HEK293 (cell line): ENCODE data around the gene CEP72.

Experiments
- CTCF ChIA-PET: fragments of 350-600 bp; formaldehyde crosslinking; extraction: SDS; loops from one replicate; lab custom pipeline; 2021; ENCODE audit warnings: antibody characterized with exemption; lab: Yijun Ruan, JAX
- POLR2A ChIA-PET: fragments of 300-600 bp; formaldehyde crosslinking; extraction: SDS; loops from one replicate; lab custom pipeline; 2020; ENCODE audit warnings: antibody characterized with exemption, inconsistent platforms; lab: Yijun Ruan, JAX
- H3K27ac ChIP-seq: fragments of 200-500 bp; sonication (Bioruptor generic); 2 replicates; pipeline ENCODE4 v1.5.1; 2014; ENCODE audit warnings: low read depth, low read length, control low read depth, inconsistent platforms; ENCODE audit errors: extremely low read depth
- H3K36me3 ChIP-seq, 2 experiments: fragments of 200-500 bp in 1 of 2; sonication (Bioruptor generic) in 1 of 2; 1 replicate in 1 of 2; 2 replicates in 1 of 2; pipeline ENCODE4 v1.5.1; 2014 to 2017; ENCODE audit warnings: inconsistent platforms in 2 of 2, low read length in 2 of 2; ENCODE audit not compliant: control insufficient read depth in 2 of 2, insufficient read depth in 1 of 2
- H3K4me1 ChIP-seq: fragments of 200-500 bp; sonication (Bioruptor generic); 2 replicates; pipeline ENCODE4 v1.5.1; 2014; ENCODE audit warnings: mild to moderate bottlenecking, low read length, inconsistent platforms; ENCODE audit not compliant: control insufficient read depth, insufficient read depth
- H3K4me3 ChIP-seq: 2 replicates; pipeline ENCODE4 v1.5.1; 2011; ENCODE audit warnings: low read depth, mild to moderate bottlenecking, control low read depth, low read length, moderate library complexity
- H3K9me3 ChIP-seq: fragments of 200-500 bp; sonication (Bioruptor generic); 2 replicates; pipeline ENCODE4 v1.5.1; 2014; ENCODE audit warnings: low read depth, low read length, inconsistent platforms; ENCODE audit not compliant: control insufficient read depth, insufficient read depth
- BCL11B ChIP-seq: fragments of 450-650 bp; formaldehyde crosslinking; IDR thresholded peaks from 2 replicates; pipeline ENCODE4 v1.5.1; 2016; ENCODE audit warnings: low read depth, missing biosample characterization, missing genetic modification characterization
- GLIS2 ChIP-seq: fragments of 450-650 bp; formaldehyde crosslinking; IDR thresholded peaks from 2 replicates; pipeline ENCODE4 v1.5.1; 2016; ENCODE audit warnings: missing biosample characterization, missing genetic modification characterization
- HOXA7 ChIP-seq: sonication (generic); formaldehyde crosslinking; IDR thresholded peaks from 2 replicates; pipeline ENCODE4 v1.8.1; 2022; ENCODE audit warnings: missing genetic modification reagents, borderline replicate concordance
- HOXD13 ChIP-seq: sonication (generic); formaldehyde crosslinking; IDR thresholded peaks from 2 replicates; pipeline ENCODE4 v1.8.0; 2022; ENCODE audit warnings: missing genetic modification reagents, borderline replicate concordance
- KLF1 ChIP-seq: fragments of 450-650 bp; formaldehyde crosslinking; IDR thresholded peaks from 2 replicates; pipeline ENCODE4 v1.5.1; 2016; ENCODE audit warnings: missing biosample characterization, missing genetic modification characterization
- KLF16 ChIP-seq: fragments of 450-650 bp; formaldehyde crosslinking; IDR thresholded peaks from 2 replicates; pipeline ENCODE4 v1.5.1; 2017; ENCODE audit warnings: missing biosample characterization, missing genetic modification characterization
- SCRT1 ChIP-seq: fragments of 450-650 bp; formaldehyde crosslinking; IDR thresholded peaks from 2 replicates; pipeline ENCODE4 v1.5.1; 2016; ENCODE audit warnings: missing biosample characterization, missing genetic modification characterization, borderline replicate concordance
- SCRT2 ChIP-seq: fragments of 450-650 bp; formaldehyde crosslinking; IDR thresholded peaks from 2 replicates; pipeline ENCODE4 v1.5.1; 2016; ENCODE audit warnings: missing biosample characterization, missing genetic modification characterization
- SP7 ChIP-seq: fragments of 450-650 bp; formaldehyde crosslinking; IDR thresholded peaks from 2 replicates; pipeline ENCODE4 v1.5.1; 2016; ENCODE audit warnings: missing biosample characterization, missing genetic modification characterization
- ZFP3 ChIP-seq: fragments of 450-650 bp; formaldehyde crosslinking; IDR thresholded peaks from 2 replicates; pipeline ENCODE4 v1.5.1; 2016; ENCODE audit warnings: low read depth, missing biosample characterization, missing genetic modification characterization
- ZNF114 ChIP-seq: fragments of 450-650 bp; formaldehyde crosslinking; IDR thresholded peaks from 2 replicates; pipeline ENCODE4 v1.5.0; 2017; ENCODE audit warnings: missing biosample characterization, missing genetic modification characterization
- ZNF133 ChIP-seq: fragments of 450-650 bp; formaldehyde crosslinking; IDR thresholded peaks from 2 replicates; pipeline ENCODE4 v1.5.1; 2016; ENCODE audit warnings: missing biosample characterization, missing genetic modification characterization
- ZNF138 ChIP-seq: fragments of 450-650 bp; formaldehyde crosslinking; IDR thresholded peaks from 2 replicates; pipeline ENCODE4 v1.5.1; 2016; ENCODE audit warnings: missing biosample characterization, missing genetic modification characterization, borderline replicate concordance
- ZNF16 ChIP-seq: fragments of 450-650 bp; formaldehyde crosslinking; IDR thresholded peaks from 2 replicates; pipeline ENCODE4 v1.5.1; 2016; ENCODE audit warnings: low read depth, missing biosample characterization, missing genetic modification characterization
- ZNF2 ChIP-seq: fragments of 450-650 bp; formaldehyde crosslinking; IDR thresholded peaks from 2 replicates; pipeline ENCODE4 v1.5.1; 2016; ENCODE audit warnings: missing biosample characterization, missing genetic modification characterization
- ZNF223 ChIP-seq: fragments of 450-650 bp; formaldehyde crosslinking; IDR thresholded peaks from 2 replicates; pipeline ENCODE4 v1.5.1; 2016; ENCODE audit warnings: missing biosample characterization, missing genetic modification characterization
- ZNF37A ChIP-seq: fragments of 450-650 bp; IDR thresholded peaks from 2 replicates; pipeline ENCODE4 v1.5.1; 2018; ENCODE audit warnings: missing biosample characterization, missing genetic modification characterization
- ZNF423 ChIP-seq: fragments of 450-650 bp; formaldehyde crosslinking; IDR thresholded peaks from 2 replicates; pipeline ENCODE4 v1.5.1; 2016; ENCODE audit warnings: missing biosample characterization, missing genetic modification characterization
- ZNF530 ChIP-seq: fragments of 450-650 bp; formaldehyde crosslinking; IDR thresholded peaks from 2 replicates; pipeline ENCODE4 v1.5.1; 2016; ENCODE audit warnings: low read depth, missing biosample characterization, missing genetic modification characterization
- ZNF585B ChIP-seq: fragments of 450-650 bp; formaldehyde crosslinking; IDR thresholded peaks from 2 replicates; pipeline ENCODE4 v1.5.1; 2016; ENCODE audit warnings: missing biosample characterization, missing genetic modification characterization
- ZNF610 ChIP-seq: fragments of 450-650 bp; formaldehyde crosslinking; IDR thresholded peaks from 2 replicates; pipeline ENCODE4 v1.5.1; 2016; ENCODE audit warnings: missing biosample characterization, missing genetic modification characterization, borderline replicate concordance
- ZNF658 ChIP-seq: fragments of 450-650 bp; formaldehyde crosslinking; IDR thresholded peaks from 2 replicates; pipeline ENCODE4; 2016; ENCODE audit warnings: missing biosample characterization, missing genetic modification characterization
- ZNF670 ChIP-seq: fragments of 450-650 bp; formaldehyde crosslinking; IDR thresholded peaks from 2 replicates; pipeline ENCODE4 v1.5.1; 2016; ENCODE audit warnings: missing biosample characterization, missing genetic modification characterization, low read depth
- ZNF777 ChIP-seq: fragments of 450-650 bp; formaldehyde crosslinking; IDR thresholded peaks from 2 replicates; pipeline ENCODE4 v1.5.1; 2017; ENCODE audit warnings: missing biosample characterization, missing genetic modification characterization, borderline replicate concordance
- ZNF791 ChIP-seq: fragments of 450-650 bp; formaldehyde crosslinking; IDR thresholded peaks from 2 replicates; pipeline ENCODE4 v1.5.1; 2016; ENCODE audit warnings: missing biosample characterization, missing genetic modification characterization
- TF ChIP-seq, protein P1 (sequence below): fragments of 450-650 bp; formaldehyde crosslinking; IDR thresholded peaks from 2 replicates; pipeline ENCODE4 v1.5.1; 2016; ENCODE audit warnings: missing biosample characterization, missing genetic modification characterization
- TF ChIP-seq, protein P2 (sequence below): fragments of 450-650 bp; formaldehyde crosslinking; IDR thresholded peaks from 2 replicates; pipeline ENCODE4 v1.5.1; 2016; ENCODE audit warnings: missing biosample characterization, missing genetic modification characterization
- TF ChIP-seq, protein P3 (sequence below): fragments of 450-650 bp; formaldehyde crosslinking; IDR thresholded peaks from 2 replicates; pipeline ENCODE4 v1.5.1; 2016; ENCODE audit warnings: missing biosample characterization, missing genetic modification characterization

Gene CEP72

DNA sequence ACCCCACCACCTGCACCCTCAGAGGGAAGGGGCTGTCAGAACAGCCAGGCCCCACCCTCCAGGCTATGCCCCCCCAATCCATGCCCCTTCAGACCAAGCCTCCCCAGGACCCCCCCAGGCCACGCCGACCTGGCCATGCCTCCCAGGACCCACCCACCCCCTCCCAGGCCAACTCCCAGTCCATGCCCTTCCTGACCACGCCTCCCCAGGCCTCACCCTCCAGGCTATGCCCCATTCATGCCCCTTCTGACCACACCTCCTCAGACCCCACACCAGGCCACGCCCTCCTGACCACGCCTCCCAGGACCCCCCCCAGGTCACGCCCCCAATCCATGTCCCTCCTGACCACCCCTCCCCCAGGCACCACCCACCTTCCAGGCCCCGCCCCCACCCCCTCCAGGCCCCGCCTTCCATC lies 53.4 kb downstream of the CEP72 start (continued):
- TF ChIP-seq, protein P1, sequence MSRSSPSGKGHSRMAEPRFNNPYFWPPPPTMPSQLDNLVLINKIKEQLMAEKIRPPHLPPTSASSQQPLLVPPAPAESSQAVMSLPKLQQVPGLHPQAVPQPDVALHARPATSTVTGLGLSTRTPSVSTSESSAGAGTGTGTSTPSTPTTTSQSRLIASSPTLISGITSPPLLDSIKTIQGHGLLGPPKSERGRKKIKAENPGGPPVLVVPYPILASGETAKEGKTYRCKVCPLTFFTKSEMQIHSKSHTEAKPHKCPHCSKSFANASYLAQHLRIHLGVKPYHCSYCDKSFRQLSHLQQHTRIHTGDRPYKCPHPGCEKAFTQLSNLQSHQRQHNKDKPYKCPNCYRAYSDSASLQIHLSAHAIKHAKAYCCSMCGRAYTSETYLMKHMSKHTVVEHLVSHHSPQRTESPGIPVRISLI = no peak
- TF ChIP-seq ZNF223 = no peak
- peak; percentile 96 for TF ChIP-seq KLF1 (tag by site-specific recombination)
- no peak for TF ChIP-seq ZFP3 (tag by site-specific recombination)
- TF ChIP-seq GLIS2 = peak; percentile 27; the same call in 1 of the 2 replicates
- no peak for TF ChIP-seq HOXA7

DNA sequence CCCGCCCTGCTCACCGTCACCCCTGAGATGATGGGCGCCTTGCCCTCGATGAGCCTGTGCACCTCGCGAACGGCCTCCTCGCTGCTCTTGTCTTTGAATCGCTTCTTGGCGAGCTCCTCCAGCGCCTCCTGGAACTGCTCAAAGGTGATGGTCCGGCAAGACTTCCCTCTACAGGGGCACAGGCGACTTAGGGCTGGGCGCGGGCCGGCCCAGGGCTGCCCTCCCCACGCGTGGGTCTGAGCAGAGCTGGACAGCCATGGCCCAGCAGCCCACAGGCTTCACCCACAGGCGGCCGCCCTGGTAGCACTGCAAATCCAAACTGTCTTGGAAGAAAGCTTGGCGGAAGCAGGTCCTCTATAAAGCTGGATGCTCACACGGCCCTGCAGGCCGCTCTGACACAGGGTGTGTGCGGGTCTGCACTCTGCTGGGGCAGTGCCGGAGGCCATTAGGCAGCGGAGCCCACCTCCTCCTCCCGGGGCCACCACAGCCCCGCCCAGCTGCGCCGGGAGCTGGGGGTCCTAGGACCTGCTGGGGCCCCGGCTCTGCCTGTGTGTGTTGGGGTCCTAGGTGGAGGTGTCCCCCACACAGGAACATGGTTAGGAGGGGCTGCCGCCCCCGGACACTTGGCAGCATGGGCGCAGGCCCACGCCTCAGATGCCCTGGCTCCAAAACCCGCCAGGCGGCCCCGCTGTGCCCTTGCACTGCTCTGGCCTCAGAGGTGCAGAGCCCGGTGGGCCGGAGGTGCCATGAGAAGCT lies 54.0 kb downstream of the CEP72 start:
- H3K27ac ChIP-seq = no peak overlapping the region
- H3K4me3 ChIP-seq = no peak overlapping the region
- H3K4me1 ChIP-seq = no peaks in the 10 kb centered on the region
- TF ChIP-seq ZNF530 (tag by site-specific recombination) = no peak
- no peak for TF ChIP-seq BCL11B (tag by site-specific recombination)
- TF ChIP-seq ZNF114 (tag by site-specific recombination) = no peak
- TF ChIP-seq ZNF777 (tag by site-specific recombination) = no peak
- TF ChIP-seq ZNF37A (tag by site-specific recombination) = no peak
- TF ChIP-seq, protein P2, sequence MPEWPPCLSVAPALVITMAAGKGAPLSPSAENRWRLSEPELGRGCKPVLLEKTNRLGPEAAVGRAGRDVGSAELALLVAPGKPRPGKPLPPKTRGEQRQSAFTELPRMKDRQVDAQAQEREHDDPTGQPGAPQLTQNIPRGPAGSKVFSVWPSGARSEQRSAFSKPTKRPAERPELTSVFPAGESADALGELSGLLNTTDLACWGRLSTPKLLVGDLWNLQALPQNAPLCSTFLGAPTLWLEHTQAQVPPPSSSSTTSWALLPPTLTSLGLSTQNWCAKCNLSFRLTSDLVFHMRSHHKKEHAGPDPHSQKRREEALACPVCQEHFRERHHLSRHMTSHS (tag by site-specific recombination) = no peak
- no peak for TF ChIP-seq ZNF670 (tag by site-specific recombination)
- TF ChIP-seq ZNF138 (tag by site-specific recombination) = no peak
- TF ChIP-seq SP7 (tag by site-specific recombination) = no peak
- no peak for TF ChIP-seq ZNF2 (tag by site-specific recombination)
- TF ChIP-seq ZNF791 (tag by site-specific recombination) = no peak
- TF ChIP-seq ZNF16 (tag by site-specific recombination) = no peak
- ChIA-PET POLR2A (no interaction called here), CTCF (interaction anchor here (0.6 to 1.2 kb wide), 4 partner anchors 65 to 509 kb away, joined by 3 to 4 read pairs (median 4); no protein-coding TSS in a partner anchor)
- H3K36me3 ChIP-seq = peaks cover 0 to 69% of the 10 kb centered on the region in 2 experiments; a peak in 1 of 3 replicates
- no peaks in the 10 kb centered on the region for H3K9me3 ChIP-seq

DNA sequence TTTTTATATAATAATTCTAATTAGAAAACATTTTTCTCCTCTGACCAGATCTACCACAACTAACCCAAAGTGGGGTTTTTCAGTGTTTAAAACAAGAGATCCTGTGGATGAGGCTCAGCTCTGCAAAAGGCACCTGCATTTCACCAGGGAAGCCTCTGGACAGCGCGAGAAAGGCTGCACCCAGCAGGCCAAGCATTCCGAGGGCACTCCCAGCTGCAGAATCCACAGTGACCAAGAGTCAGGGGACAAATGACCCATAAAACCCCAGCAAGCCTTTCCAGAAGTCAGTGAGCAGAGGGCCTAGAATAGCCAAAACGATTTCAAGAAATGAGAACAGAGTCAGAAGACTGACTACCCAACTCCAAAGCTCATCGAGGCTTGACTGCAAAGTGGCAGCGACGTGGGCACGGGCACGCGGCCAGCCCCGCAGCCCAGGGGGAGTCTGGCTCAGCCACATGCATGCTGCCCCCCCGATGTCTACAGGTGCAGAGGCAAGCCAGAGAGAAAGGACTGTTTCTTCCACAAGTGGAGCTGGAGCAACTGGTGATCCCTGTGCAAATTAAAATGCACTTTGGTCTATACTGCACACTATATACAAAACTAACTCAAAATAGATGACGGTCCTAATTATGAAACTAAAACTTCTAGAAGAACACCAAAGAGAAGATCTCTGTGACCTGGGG lies 54.8 kb downstream of the CEP72 start:
- TF ChIP-seq, protein P3, sequence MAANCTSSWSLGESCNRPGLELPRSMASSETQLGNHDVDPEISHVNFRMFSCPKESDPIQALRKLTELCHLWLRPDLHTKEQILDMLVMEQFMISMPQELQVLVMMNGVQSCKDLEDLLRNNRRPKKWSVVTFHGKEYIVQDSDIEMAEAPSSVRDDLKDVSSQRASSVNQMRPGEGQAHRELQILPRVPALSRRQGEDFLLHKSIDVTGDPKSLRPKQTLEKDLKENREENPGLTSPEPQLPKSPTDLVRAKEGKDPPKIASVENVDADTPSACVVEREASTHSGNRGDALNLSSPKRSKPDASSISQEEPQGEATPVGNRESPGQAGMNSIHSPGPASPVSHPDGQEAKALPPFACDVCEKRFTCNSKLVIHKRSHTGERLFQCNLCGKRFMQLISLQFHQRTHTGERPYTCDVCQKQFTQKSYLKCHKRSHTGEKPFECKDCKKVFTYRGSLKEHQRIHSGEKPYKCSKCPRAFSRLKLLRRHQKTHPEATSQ (tag by site-specific recombination) = no peak
- TF ChIP-seq ZNF777 (tag by site-specific recombination) (no peak), ZNF610 (tag by site-specific recombination) (no peak), SCRT1 (peak; percentile 95), ZNF658 (tag by site-specific recombination) (no peak), KLF16 (tag by site-specific recombination) (no peak), ZNF585B (tag by site-specific recombination) (no peak), KLF1 (tag by site-specific recombination) (no peak), ZNF133 (no peak), SCRT2 (tag by site-specific recombination) (peak; percentile 91), HOXD13 (CRISPR knock-in tag) (no peak), ZNF423 (tag by site-specific recombination) (no peak)
- TF ChIP-seq, all 188 proteins: peak for 2
- H3K36me3 ChIP-seq = peaks cover 0 to 60% of the 10 kb centered on the region in 2 experiments; a peak in 1 of 3 replicates
- H3K4me1 ChIP-seq = peaks cover 1% of the 10 kb centered on the region
- ChIA-PET POLR2A (no interaction called here), CTCF (interaction anchor here (0.6 to 1.2 kb wide), 4 partner anchors 66 to 508 kb away, joined by 3 to 4 read pairs (median 4); no protein-coding TSS in a partner anchor)
- H3K9me3 ChIP-seq = no peaks in the 10 kb centered on the region
- H3K27ac ChIP-seq = no peak overlapping the region
- no peak overlapping the region for H3K4me3 ChIP-seq
